Measurements from ENCODE around the gene CYP27B1.
A peak's percentile ranks its signal among the peaks of the same experiment; 100 is the strongest.
"Not testable (repeated sequence)": the region's sequence is repeated elsewhere in the genome, so short reads cannot be mapped to it uniquely, and the experiment has no call there.

The CYP27B1 gene

DNA sequence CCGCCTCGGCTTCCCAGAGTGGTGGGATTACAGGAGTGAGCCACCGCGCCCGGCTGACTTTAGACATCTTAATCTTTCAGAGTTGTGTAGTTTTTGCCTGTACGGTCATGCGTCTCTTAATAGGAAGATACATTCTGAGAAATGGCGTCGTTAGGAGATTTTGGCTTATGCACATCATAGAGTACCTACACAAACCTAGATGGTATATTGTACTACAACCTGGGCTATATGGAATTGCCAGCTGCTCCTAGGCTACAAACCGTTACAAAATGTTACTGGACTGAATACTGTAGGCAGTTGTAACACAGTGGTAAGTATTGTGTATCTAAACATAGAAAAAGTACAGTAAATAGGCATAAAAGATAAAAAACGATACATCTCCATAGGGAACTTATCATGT lies 17.0 kb upstream of the CYP27B1 start:
- no peak for DNase-seq (ENCODE audit: low read depth in 3 of 3)

DNA sequence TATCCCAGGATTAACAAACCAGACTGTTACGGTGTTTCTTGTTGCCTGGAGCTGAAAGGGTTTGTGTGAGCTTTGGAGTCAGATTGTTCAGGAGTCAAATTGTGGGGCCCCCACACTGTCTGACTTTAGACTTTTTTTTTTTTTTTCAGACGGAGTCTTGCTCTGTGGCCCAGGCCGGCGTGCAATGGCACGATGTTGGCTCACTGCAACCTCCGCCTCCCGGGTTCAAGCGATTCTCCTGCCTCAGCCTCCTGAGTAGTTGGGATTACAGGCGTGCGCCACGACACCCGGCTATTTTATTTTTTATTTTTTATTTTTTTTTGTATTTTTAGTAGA lies 16.6 kb upstream of the CYP27B1 start:
- no peak for DNase-seq (ENCODE audit: low read depth in 3 of 3)

DNA sequence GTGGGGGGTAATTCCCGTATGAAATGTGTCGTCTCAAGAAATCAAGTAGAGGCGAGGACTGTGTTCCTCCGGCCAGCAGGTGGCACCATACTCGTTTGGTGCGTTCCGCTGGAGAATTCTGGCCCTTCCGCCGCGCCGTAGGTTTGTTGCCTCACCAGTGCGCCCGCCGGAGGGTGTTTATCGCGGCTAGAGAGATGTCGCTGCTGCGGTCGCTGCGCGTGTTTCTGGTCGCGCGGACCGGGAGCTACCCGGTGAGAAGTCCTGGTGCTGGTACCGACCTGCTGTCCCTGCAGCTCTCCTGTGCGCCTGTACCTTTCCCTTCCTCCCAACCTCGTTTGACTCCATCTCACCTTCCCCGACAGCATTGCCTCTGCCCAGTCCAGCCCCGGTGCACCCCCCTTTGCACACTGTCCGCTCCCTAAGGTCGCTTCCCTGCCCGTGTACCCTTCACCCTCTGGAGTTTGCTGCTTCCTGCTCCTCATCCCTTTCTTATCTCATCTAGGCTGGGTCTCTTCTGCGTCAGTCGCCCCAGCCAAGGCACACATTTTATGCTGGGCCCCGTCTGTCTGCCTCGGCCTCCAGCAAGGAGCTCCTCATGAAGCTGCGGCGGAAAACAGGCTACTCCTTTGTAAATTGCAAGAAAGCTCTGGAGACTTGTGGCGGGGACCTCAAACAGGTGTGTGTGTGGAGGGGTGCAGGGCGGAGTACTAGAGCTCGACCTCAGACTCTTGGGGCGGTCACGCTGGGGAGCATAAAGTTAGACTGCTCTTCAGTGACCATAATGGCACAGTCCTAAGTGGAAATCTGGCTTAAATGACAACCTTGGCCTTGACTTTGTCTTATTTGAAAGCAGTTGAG lies 16.0 kb upstream of the CYP27B1 start, which contains the start of gene TSFM:
Gene TSFM, plus strand, starts transcription at position 180 of the 858 bp plus-strand sequence. Its CDS starts 15 bp downstream, at position 195.
- peak; percentile 92 to 97 (median 93) for DNase-seq (ENCODE audit: low read depth in 3 of 3)

DNA sequence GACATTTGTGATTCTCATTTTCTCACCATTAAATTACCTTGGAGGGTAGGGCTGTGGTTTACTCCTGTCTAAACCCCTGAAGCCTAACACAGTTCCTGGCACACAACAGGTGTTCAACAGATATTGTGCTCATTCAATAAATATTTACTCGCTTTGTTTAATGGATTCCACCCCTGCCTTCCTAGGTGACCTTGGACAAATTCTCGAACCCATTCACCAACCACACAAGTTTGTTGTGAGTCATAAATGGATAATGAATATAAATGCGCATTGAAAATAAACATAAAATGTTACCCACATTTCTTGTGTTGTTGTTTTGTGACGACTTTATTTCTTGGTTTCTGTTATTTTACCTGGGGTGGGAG lies 15.3 kb upstream of the CYP27B1 start:
- DNase-seq (ENCODE audit: low read depth in 3 of 3), result no peak

- no peak for DNase-seq (ENCODE audit: low read depth in 3 of 3)
Measured at GRCh38 chr12:57781801-57782200, 14.9 kb upstream of the CYP27B1 start.

DNA sequence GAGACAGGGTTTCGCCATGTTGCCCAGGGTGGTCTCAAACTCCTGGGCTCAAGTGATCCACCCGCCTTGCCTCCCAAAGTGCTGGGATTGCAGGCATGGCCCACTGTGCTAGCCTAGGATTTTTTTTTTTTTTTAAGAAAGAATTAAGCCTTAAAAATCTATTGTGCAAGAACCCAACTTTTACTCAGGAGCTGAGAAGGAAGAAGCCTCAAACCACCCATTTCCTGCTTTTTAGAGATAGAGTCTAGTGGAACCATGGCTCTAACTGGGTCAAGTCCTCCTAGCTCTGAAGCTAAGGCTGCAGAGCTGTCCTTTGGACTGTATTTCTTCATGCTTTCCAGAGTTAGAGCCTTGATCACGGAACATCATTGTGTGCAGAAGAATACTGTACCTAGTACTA lies 14.4 kb upstream of the CYP27B1 start:
- DNase-seq (ENCODE audit: low read depth in 3 of 3), result no peak

DNA sequence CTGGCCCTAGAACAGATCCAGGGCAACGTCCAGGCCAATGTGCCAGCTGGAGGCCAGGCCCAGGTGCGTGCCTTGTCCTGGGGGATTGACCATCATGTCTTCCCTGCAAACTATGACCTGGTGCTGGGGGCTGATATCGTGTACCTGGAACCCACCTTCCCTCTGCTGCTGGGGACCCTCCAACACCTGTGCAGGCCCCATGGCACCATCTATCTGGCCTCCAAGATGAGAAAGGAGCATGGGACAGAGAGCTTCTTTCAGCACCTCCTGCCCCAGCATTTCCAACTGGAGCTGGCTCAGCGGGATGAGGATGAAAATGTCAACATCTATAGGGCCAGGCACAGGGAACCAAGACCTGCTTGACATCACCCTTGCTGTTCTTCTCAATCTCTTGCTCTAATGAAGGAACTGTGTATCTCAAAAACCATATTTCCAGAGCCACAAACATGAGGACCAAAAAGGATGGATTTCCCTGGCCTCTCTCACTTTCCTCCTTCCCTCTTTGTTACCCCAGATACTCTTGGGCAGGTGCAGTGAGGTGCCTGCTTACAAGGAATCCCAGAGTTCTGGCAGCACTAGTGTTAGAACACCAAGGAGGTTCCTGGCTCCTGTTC lies 13.5 kb upstream of the CYP27B1 start:
- no peak for DNase-seq (ENCODE audit: low read depth in 3 of 3)

DNA sequence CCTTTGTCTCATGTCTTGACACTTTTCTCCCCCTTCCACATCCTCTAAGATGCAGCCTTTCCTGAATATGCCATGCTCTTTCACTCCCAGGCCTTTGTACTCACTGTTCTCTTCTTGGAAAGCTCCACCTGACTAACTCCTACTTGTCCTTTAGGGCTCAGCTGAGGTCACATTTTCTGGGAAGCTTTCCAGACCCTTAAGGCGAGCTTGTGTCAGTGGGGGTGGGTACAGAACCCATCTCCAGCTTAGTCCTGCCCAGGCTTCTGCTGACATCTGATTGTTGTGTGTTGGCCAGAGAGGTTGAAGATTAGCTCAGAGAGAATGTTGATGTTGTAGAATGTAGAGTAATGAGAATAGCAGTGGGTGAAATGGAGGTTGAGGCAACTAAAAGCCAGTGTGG lies 12.9 kb upstream of the CYP27B1 start:
- no peak for DNase-seq (ENCODE audit: low read depth in 3 of 3)

- DNase-seq (ENCODE audit: low read depth in 3 of 3), result no peak
Measured at GRCh38 chr12:57777911-57778310, 11.0 kb upstream of the CYP27B1 start.

DNA sequence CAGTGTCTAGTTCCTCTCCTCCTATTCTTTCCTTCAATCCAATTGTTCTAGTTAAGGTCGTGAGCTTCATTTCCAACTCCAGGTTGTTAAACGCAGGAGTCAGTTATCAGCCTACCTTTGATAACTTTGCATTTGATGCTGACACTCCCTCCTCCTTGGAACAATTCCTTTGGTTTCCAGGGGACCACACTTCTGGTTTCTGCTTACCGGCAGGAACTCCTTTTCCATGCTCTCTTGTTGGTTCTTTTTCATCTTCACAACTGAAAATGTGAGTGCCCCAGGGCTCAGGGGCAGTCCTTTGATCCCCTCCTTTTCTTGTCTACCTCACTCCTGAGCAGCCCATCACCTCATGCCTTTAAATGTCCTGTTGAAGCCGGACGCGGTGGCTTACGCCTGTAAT lies 10.5 kb upstream of the CYP27B1 start:
- DNase-seq (ENCODE audit: low read depth in 3 of 3), result no peak

DNA sequence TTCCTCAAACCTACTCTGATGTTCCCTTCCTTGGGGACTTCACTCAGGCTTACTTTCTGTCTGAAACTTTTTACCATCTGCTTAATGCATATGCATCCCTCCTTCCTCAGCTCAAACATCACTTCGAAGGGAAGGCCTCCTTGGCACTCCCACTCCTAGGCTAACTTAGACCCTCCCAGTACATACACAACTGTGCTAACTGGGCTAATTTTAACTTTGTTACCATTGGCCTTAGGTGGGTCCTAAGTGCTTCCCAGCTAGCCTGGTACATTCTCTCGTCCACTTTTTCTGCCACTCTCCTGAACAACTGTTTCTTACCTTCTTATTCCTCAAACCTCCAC lies 9.3 kb upstream of the CYP27B1 start:
- DNase-seq (ENCODE audit: low read depth in 3 of 3), result no peak

- DNase-seq (ENCODE audit: low read depth in 3 of 3), result no peak
Measured at GRCh38 chr12:57775563-57776246, 8.8 kb upstream of the CYP27B1 start.

DNA sequence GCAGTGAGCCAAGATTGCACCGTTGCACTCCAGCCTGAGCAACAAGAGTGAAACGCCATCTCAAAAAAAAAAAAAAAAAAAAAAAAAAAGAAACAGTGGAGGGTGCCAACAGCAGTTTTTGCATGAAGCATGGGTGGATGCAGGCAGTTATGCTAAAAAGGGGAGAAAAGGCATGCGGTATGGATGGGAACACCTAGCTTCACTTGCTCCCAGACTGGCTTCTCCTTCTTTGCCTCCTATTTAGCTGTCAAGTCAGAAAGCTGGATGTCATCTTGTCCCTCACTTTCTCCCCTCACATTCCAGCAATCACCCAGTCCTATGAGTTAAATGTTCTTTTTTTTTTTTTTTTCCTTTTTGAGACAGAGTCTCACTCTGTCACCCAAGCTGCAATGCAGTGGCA lies 8.2 kb upstream of the CYP27B1 start:
- no peak for DNase-seq (ENCODE audit: low read depth in 3 of 3)

- DNase-seq (ENCODE audit: low read depth in 3 of 3), result not testable (repeated sequence)
Measured at GRCh38 chr12:57774634-57775033, 7.8 kb upstream of the CYP27B1 start.

GRCh38 chr12:57772429-57773322 lies 5.8 kb upstream of the CYP27B1 start, which contains the start of gene EEF1AKMT3:
Gene EEF1AKMT3 (plus strand): TSS chr12:57772614. CDS start chr12:57772725, 111 bp downstream.
- no peak for DNase-seq (ENCODE audit: low read depth in 3 of 3)

DNA sequence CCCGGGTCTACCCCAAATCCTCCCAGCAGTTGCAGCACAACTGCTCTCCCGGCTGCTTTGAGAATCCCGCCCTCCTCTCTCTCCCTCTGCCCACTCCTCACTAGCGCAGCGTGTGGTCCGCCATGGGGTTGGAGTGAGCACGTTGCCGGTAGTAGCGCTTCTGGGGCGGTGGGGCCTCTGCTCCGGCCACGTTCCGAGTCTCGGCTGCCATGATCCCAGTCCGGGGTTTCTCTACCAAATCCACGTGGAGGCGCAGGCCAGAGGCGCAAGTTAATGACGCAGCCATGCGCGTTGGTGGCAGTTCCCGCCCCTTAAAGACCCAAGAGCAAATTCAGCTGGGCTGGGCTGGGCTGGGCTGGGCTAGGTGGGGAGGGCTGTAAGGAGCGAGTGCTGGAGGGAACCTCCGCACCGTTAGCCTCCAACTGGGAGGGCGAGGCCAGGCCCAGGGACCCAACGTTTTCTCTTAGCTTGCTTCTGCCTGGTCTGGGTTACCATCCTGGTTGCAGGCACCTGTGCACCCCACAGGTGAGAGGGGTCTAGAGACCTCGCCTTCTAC lies 5.1 kb upstream of the CYP27B1 start, which contains the start of gene METTL1:
Gene METTL1, minus strand, starts transcription at position 233 of the 556 bp plus-strand sequence. Its CDS starts 22 bp downstream, at position 211.
- peak; percentile 84 to 92 (median 87) for DNase-seq (ENCODE audit: low read depth in 3 of 3)

- peak; percentile 85 for DNase-seq (ENCODE audit: low read depth in 3 of 3)
Measured at GRCh38 chr12:57771236-57771872, 4.5 kb upstream of the CYP27B1 start.

GRCh38 chr12:57770734-57771133 lies 3.9 kb upstream of the CYP27B1 start:
- no peak for DNase-seq (ENCODE audit: low read depth in 3 of 3)

- no peak for DNase-seq (ENCODE audit: low read depth in 3 of 3)
Measured at GRCh38 chr12:57769594-57769993, 2.7 kb upstream of the CYP27B1 start.

GRCh38 chr12:57767876-57768275 lies 998 bp upstream of the CYP27B1 start:
- DNase-seq (ENCODE audit: low read depth in 3 of 3), result no peak

DNA sequence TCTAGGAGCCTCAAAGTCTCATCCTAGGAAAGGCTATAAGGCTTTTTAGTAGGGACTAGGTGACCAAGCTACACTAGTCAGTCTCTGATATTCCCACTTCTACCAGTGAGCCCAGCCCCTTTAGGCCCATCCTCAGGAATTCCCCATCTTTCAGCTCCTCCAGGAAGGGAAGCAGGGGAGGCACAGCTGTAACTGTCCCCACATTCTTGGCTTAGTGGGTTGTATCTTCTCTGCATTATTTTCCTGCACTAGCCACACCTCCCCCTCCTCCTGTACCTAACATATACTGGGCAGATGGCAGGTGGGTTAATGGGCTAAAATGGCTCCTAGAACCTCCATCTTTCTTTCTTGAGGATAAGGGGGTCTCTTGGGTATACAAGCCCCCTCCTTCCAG lies 424 bp upstream of the CYP27B1 start:
- DNase-seq (ENCODE audit: low read depth in 3 of 3), result no peak
